ENCODE results near the gene PSMG4. TPM values are rescaled to one million over a fixed set of nuclear protein-coding genes. Genes with fewer than 3 reads are reported as not detected.

Gene PSMG4
- total RNA-seq, 1 experiment from 2014 or later, result 35.0 TPM

GRCh38 chr6:3310051-3310448, 51.3 kb downstream of the PSMG4 start:
- POLR2A ChIA-PET, result no interaction called here
- ATAC-seq (no peak), DNase-seq (ENCODE audit: low read depth, low spot score) (no peak)
- intact Hi-C loops (cut with micrococcal nuclease), result no loop called here
- Histone ChIP-seq H2AFZ (ENCODE audit: low read depth, low read length, poor library complexity, severe bottlenecking) (no peak overlapping the region), H4K20me1 (ENCODE audit: insufficient read depth) (no peaks in the 10 kb centered on the region), H3K9me2 (ENCODE audit: insufficient read depth) (no peaks in the 10 kb centered on the region), H3K9ac (ENCODE audit: low read length) (no peak overlapping the region), H3K4me2 (ENCODE audit: low read length) (no peak overlapping the region), H3K4me3 (replicated peaks in 1 of 2; ENCODE audit: low read depth in 1 of 2, low read length in 2 of 2) (no peak overlapping the region), H3K4me1 (ENCODE audit: control insufficient read depth in 1 of 2, insufficient read depth in 2 of 2, low read length in 2 of 2) (no peaks in the 10 kb centered on the region), H3K36me3 (ENCODE audit: control insufficient read depth in 1 of 2, insufficient read depth in 2 of 2, low read length in 2 of 2) (no peaks in the 10 kb centered on the region), H3K9me3 (ENCODE audit: control insufficient read depth in 1 of 2, insufficient read depth in 1 of 2, low read depth in 1 of 2, low read length in 2 of 2) (no peaks in the 10 kb centered on the region), H3K79me2 (ENCODE audit: insufficient read depth, low read length) (no peaks in the 10 kb centered on the region), H3K27me3 (ENCODE audit: insufficient read depth, low read length) (no peaks in the 10 kb centered on the region), H3K27ac (ENCODE audit: low read depth, low read length) (no peak overlapping the region)
- RAD21 ChIA-PET (ENCODE audit: low non-redundant PET in 1 of 2, low total read pairs in 2 of 2, uncharacterized antibody in 2 of 2, unreplicated experiment in 2 of 2), result no interaction called here
- CTCF ChIA-PET, result no interaction called here
- no TSS peak for BruUV-seq (replicated peaks)
- no peak for TF ChIP-seq ZNF274 (IDR thresholded peaks at IDR 0.05; ENCODE audit: low read depth, low read length)
- no peak for TF ChIP-seq POLR2A (IDR thresholded peaks at IDR 0.05; ENCODE audit: borderline replicate concordance, extremely low read depth, insufficient read depth, insufficient read length)
- TF ChIP-seq, protein P1, sequence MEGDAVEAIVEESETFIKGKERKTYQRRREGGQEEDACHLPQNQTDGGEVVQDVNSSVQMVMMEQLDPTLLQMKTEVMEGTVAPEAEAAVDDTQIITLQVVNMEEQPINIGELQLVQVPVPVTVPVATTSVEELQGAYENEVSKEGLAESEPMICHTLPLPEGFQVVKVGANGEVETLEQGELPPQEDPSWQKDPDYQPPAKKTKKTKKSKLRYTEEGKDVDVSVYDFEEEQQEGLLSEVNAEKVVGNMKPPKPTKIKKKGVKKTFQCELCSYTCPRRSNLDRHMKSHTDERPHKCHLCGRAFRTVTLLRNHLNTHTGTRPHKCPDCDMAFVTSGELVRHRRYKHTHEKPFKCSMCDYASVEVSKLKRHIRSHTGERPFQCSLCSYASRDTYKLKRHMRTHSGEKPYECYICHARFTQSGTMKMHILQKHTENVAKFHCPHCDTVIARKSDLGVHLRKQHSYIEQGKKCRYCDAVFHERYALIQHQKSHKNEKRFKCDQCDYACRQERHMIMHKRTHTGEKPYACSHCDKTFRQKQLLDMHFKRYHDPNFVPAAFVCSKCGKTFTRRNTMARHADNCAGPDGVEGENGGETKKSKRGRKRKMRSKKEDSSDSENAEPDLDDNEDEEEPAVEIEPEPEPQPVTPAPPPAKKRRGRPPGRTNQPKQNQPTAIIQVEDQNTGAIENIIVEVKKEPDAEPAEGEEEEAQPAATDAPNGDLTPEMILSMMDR (IDR thresholded peaks at IDR 0.05 in 2 of 3, conservative IDR thresholded peaks at IDR 0.05 in 1 of 3; ENCODE audit: borderline replicate concordance in 1 of 3, insufficient read depth in 1 of 3, low read depth in 2 of 3, low read length in 2 of 3), result no peak
- no peak for TF ChIP-seq SRF (IDR thresholded peaks at IDR 0.05; ENCODE audit: low read depth)
- TF ChIP-seq ATF3 (IDR thresholded peaks at IDR 0.05), result no peak

DNA sequence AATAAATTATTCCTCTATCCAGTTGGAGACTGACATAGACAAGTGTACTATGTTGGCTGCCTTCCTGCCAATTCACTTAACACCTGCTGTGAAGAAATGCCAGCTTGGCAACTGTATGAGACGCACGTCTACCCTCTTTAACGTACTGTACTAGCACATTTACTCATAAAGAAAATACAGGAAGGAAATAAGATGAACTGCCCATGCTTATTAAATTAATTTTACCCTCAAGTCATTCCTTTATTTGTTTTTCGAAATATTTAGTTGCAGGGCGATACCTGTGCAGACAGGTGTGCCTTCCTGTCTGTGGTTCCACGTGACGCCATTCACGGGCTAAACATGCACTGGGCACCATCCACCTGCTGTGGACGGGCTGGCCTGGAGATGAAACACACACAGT, 52.0 kb downstream of the PSMG4 start:
- Histone ChIP-seq H2AFZ (ENCODE audit: low read depth, low read length, poor library complexity, severe bottlenecking) (no peak overlapping the region), H3K9me3 (ENCODE audit: control insufficient read depth in 1 of 2, insufficient read depth in 1 of 2, low read depth in 1 of 2, low read length in 2 of 2) (no peaks in the 10 kb centered on the region), H3K27ac (ENCODE audit: low read depth, low read length) (no peak overlapping the region), H3K79me2 (ENCODE audit: insufficient read depth, low read length) (no peaks in the 10 kb centered on the region), H3K27me3 (ENCODE audit: insufficient read depth, low read length) (no peaks in the 10 kb centered on the region), H4K20me1 (ENCODE audit: insufficient read depth) (no peaks in the 10 kb centered on the region), H3K4me2 (ENCODE audit: low read length) (no peak overlapping the region), H3K4me1 (ENCODE audit: control insufficient read depth in 1 of 2, insufficient read depth in 2 of 2, low read length in 2 of 2) (no peaks in the 10 kb centered on the region), H3K4me3 (replicated peaks in 1 of 2; ENCODE audit: low read depth in 1 of 2, low read length in 2 of 2) (no peak overlapping the region), H3K9ac (ENCODE audit: low read length) (no peak overlapping the region), H3K9me2 (ENCODE audit: insufficient read depth) (no peaks in the 10 kb centered on the region), H3K36me3 (ENCODE audit: control insufficient read depth in 1 of 2, insufficient read depth in 2 of 2, low read length in 2 of 2) (no peaks in the 10 kb centered on the region)
- no TSS peak for BruUV-seq (replicated peaks)
- POLR2A ChIA-PET, result no interaction called here
- RAD21 ChIA-PET (ENCODE audit: low non-redundant PET in 1 of 2, low total read pairs in 2 of 2, uncharacterized antibody in 2 of 2, unreplicated experiment in 2 of 2), result no interaction called here
- CTCF ChIA-PET, result no interaction called here
- no peak for ATAC-seq
- no peak for DNase-seq (ENCODE audit: low read depth, low spot score)
- TF ChIP-seq SP1 (IDR thresholded peaks at IDR 0.05; ENCODE audit: low read depth) (no peak), JUND (IDR thresholded peaks at IDR 0.05) (no peak)
- intact Hi-C loops (cut with micrococcal nuclease), result no loop called here
